GM19372 (cell line): ENCODE results near the gene VPS54.
A peak's percentile ranks its signal among the peaks of the same experiment; 100 is the strongest.

Experiments
- ATAC-seq: cut with Tn5 transposase; IDR thresholded peaks from one replicate; pipeline ENCODE4 v1.9.1; 2021; ENCODE audit warnings: mild to moderate bottlenecking, low read depth, moderate library complexity; ENCODE audit not compliant: unreplicated experiment

VPS54 gene

GRCh38 chr2:64024259-64024949 lies 5.2 kb upstream of the VPS54 start:
- no peak for ATAC-seq

GRCh38 chr2:64023485-64024258 lies 4.4 kb upstream of the VPS54 start:
- no peak for ATAC-seq

GRCh38 chr2:64021578-64021977 lies 2.4 kb upstream of the VPS54 start:
- no peak for ATAC-seq

- no peak for ATAC-seq
Observed at GRCh38 chr2:64019975-64020528, 824 bp upstream of the VPS54 start.

- ATAC-seq, result peak; percentile 47
Observed at GRCh38 chr2:64018701-64019082, 536 bp downstream of the VPS54 start.

GRCh38 chr2:64017811-64018700 lies 1.2 kb downstream of the VPS54 start:
- no peak for ATAC-seq

GRCh38 chr2:64015898-64016297 lies 3.3 kb downstream of the VPS54 start:
- no peak for ATAC-seq

- ATAC-seq, result no peak
Observed at GRCh38 chr2:64015391-64015790, 3.8 kb downstream of the VPS54 start.

GRCh38 chr2:64014628-64015027 lies 4.6 kb downstream of the VPS54 start:
- ATAC-seq, result no peak

GRCh38 chr2:64013053-64013452 lies 6.2 kb downstream of the VPS54 start:
- ATAC-seq, result no peak

GRCh38 chr2:64012115-64012514 lies 7.1 kb downstream of the VPS54 start:
- no peak for ATAC-seq

GRCh38 chr2:64008434-64009009 lies 10.7 kb downstream of the VPS54 start:
- ATAC-seq, result no peak

- ATAC-seq, result no peak
Observed at GRCh38 chr2:64007924-64008323, 11.3 kb downstream of the VPS54 start.

- no peak for ATAC-seq
Observed at GRCh38 chr2:64005707-64006356, 13.4 kb downstream of the VPS54 start.

GRCh38 chr2:64003239-64003638 lies 16.0 kb downstream of the VPS54 start:
- ATAC-seq, result no peak

- ATAC-seq, result no peak
Observed at GRCh38 chr2:64001382-64002101, 17.7 kb downstream of the VPS54 start.

- ATAC-seq, result no peak
Observed at GRCh38 chr2:64000630-64001381, 18.4 kb downstream of the VPS54 start.

- no peak for ATAC-seq
Observed at GRCh38 chr2:63999049-63999448, 20.2 kb downstream of the VPS54 start.
